ENCODE results near the gene NUP133. TPM values are rescaled to one million over a fixed set of nuclear protein-coding genes. Genes with fewer than 3 reads are reported as not detected.

The NUP133 gene
- total RNA-seq, 4 donors from 2014 or later, result 29.6 to 40.7 (median 37.3) TPM

DNA sequence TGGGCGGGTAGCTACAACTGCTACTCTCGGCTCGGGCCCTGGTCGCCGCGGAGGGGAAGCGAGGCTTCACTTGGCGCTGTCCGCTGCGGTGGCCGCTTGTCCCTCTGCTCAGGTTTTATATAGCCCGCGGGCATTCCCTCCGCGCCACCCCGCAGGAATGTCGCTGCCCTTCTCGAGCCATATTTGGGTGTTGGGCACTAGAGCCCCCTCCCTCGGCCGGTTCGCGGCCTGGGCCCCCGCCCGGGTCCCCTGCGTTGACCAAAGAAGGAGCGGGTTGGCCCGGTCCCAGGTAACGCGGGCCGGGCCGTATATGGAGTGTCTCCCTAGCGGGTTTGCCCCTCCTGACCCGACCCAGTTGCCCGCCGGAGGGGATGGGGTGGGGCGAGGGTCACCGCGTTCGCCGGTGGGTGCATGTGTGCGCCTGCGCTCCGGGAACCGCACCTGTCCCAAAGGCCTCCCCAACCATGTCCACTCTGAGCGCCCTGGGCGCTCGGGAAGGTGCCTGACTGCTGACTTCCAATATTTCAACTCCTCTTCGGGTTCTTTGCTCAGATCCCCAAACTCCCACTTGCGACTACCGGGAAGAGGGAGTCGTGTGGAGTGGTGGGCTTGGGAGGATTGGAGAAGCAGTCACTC lies 74.0 kb downstream of the NUP133 start, which contains the start of gene ACTA1:
Gene ACTA1, minus strand, starts transcription at position 90 of the 636 bp plus-strand sequence. CDS start 979 bp downstream, outside the sequence.
- intact Hi-C loops (cut with DNase I), result no loop called here
- H3K36me3 ChIP-seq, result no peaks in the 10 kb centered on the region
- DNase-seq, result no peak
- H3K4me1 ChIP-seq, result peaks cover 13 to 23% of the 10 kb centered on the region in 2 donors
- no peak within 1 kb of the TSS for H3K4me3 ChIP-seq (replicated peaks in 1 of 3)
- WGBS, 2 donors, result 0 to 1% methylated on average over 10 to 25 of the region's 51 CpGs
- TF ChIP-seq POLR2A (IDR thresholded peaks at IDR 0.05), result no peak
- TF ChIP-seq, protein P1, sequence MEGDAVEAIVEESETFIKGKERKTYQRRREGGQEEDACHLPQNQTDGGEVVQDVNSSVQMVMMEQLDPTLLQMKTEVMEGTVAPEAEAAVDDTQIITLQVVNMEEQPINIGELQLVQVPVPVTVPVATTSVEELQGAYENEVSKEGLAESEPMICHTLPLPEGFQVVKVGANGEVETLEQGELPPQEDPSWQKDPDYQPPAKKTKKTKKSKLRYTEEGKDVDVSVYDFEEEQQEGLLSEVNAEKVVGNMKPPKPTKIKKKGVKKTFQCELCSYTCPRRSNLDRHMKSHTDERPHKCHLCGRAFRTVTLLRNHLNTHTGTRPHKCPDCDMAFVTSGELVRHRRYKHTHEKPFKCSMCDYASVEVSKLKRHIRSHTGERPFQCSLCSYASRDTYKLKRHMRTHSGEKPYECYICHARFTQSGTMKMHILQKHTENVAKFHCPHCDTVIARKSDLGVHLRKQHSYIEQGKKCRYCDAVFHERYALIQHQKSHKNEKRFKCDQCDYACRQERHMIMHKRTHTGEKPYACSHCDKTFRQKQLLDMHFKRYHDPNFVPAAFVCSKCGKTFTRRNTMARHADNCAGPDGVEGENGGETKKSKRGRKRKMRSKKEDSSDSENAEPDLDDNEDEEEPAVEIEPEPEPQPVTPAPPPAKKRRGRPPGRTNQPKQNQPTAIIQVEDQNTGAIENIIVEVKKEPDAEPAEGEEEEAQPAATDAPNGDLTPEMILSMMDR (IDR thresholded peaks at IDR 0.05), result no peak
- H3K27ac ChIP-seq, result no peak within 1 kb of the TSS
- peaks cover 31% of the 10 kb centered on the region for H3K27me3 ChIP-seq
- H3K9me3 ChIP-seq, result no peaks in the 10 kb centered on the region

DNA sequence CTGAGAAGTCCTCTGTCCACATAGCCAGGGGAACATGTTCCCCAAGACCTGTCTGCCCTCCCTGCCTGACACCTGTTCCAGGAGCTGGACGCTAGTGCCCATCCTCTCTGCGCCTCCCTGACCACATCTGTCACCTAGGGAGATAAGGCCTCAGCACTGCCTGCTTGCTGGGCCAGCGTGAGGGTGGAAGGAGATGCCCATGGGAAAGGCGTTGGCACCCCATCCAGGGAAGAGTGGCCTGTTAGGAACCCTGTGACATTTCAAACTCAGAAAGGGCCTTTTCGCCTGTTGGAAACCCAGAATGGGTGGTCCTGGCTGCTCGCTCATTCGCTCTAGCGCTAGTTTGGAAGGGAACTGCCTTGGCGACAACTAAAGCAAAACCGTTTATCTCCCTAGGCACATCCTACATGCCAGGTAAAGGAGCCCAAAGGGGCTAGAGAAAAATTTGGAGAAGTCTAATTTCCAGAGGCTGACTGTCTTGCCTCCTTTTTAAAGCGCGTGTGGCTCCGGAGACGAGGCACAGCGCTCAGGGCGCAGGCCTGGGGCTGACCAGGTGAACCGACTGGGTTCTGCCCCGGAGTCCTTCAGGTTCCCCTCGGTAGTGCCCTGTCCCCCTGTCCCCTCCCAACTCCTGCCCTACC lies 74.7 kb downstream of the NUP133 start:
- no peak overlapping the region for H3K27ac ChIP-seq
- intact Hi-C loops (cut with DNase I), result no loop called here
- H3K27me3 ChIP-seq, result peaks cover 31% of the 10 kb centered on the region
- peaks cover 13 to 23% of the 10 kb centered on the region in 2 donors for H3K4me1 ChIP-seq
- H3K9me3 ChIP-seq, result no peaks in the 10 kb centered on the region
- no peaks in the 10 kb centered on the region for H3K36me3 ChIP-seq
- no peak overlapping the region for H3K4me3 ChIP-seq (replicated peaks in 1 of 3)
- DNase-seq, result no peak
- no peak for TF ChIP-seq POLR2A (IDR thresholded peaks at IDR 0.05)
- TF ChIP-seq, protein P1 (IDR thresholded peaks at IDR 0.05), result no peak
- WGBS, 2 donors, result 9 to 17% methylated on average over 13 to 19 of the region's 19 CpGs

DNA sequence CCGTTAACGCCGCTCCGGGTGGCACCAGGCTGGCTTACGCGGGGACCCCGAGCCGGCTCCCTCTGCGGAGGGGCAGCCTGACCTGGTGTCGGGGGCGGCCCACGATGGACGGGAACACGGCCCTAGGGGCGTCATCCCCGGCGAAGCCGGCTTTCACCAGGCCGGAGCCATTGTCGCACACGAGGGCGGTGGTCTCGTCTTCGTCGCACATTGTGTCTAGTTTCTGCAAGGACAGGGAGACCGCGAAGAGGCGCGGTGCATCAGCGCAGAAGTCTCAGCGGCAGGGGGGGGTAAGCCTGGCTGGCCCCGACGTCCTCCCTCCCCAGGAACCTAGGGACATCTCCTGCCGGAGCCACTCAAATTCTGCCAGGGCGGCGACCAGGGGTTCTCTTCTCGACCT lies 75.2 kb downstream of the NUP133 start:
- peaks cover 13 to 23% of the 10 kb centered on the region in 2 donors for H3K4me1 ChIP-seq
- no peaks in the 10 kb centered on the region for H3K9me3 ChIP-seq
- no peak for DNase-seq
- H3K4me3 ChIP-seq (replicated peaks in 1 of 3), result no peak overlapping the region
- no peak overlapping the region for H3K27ac ChIP-seq
- no peaks in the 10 kb centered on the region for H3K36me3 ChIP-seq
- TF ChIP-seq, protein P1 (IDR thresholded peaks at IDR 0.05), result no peak
- intact Hi-C loops (cut with DNase I), result no loop called here
- H3K27me3 ChIP-seq, result peaks cover 31% of the 10 kb centered on the region
- 0 to 4% methylated on average over 4 to 11 of the region's 37 CpGs for WGBS, 2 donors

DNA sequence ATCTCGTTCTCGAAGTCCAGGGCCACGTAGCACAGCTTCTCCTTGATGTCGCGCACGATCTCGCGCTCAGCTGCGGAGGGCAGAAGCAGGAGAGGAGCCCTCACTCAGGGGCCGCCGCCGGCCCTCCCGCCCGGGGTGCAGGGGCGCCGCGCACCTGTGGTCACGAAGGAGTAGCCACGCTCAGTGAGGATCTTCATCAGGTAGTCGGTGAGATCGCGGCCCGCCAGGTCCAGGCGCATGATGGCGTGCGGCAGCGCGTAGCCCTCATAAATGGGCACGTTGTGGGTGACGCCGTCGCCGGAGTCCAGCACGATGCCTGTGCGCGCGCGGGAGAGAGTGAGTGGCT lies 76.1 kb downstream of the NUP133 start:
- Histone ChIP-seq H3K4me3 (replicated peaks in 1 of 3) (no peak overlapping the region), H3K36me3 (no peaks in the 10 kb centered on the region), H3K27ac (no peak overlapping the region), H3K27me3 (peaks cover 31% of the 10 kb centered on the region), H3K4me1 (peaks cover 13 to 23% of the 10 kb centered on the region in 2 donors), H3K9me3 (no peaks in the 10 kb centered on the region)
- intact Hi-C loops (cut with DNase I), result no loop called here
- DNase-seq, result no peak
- TF ChIP-seq, protein P1 (IDR thresholded peaks at IDR 0.05), result no peak
- no CpG with 5 or more reads among the region's 38 CpGs for WGBS, 2 donors

All from thyroid gland (tissue), 4 donors.